ENCODE measurements around the gene B4GALNT3. TPM values are rescaled to one million over a fixed set of nuclear protein-coding genes. Genes with fewer than 3 reads are reported as not detected.
"Not testable (repeated sequence)": the region's sequence is repeated elsewhere in the genome, so short reads cannot be mapped to it uniquely, and the experiment has no call there.

B4GALNT3 gene
- total RNA-seq, 3 donors from 2014 or later (not counting 1 experiment from before 2014, with no cell fraction given): 0.93 to 4.2 TPM; not detected in 1

DNA sequence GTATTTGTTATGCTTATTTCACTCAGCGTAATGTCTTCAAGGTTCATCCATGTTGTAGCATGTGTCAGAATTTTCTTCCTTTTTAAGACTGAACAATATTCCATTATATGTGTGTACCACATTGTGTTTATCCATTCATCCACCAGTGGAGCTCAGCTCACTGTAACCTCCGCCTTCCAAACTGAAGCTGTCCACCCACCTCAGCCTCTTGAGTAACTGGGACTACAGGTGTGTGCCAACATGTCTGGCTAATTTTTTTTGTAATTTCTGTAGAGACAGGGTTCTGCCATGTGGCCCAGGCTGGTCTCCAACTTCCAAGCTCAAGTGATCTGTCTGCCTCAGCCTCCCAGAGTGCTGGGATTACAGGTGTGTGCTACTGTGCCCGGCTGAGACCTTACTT lies 37.2 kb upstream of the B4GALNT3 start:
- ATAC-seq (no peak), DNase-seq (no peak)
- Histone ChIP-seq H3K9me3 (ENCODE audit: control insufficient read depth, insufficient read depth, low read length) (no peaks in the 10 kb centered on the region), H3K4me3 (ENCODE audit: low read length) (no peak overlapping the region), H3K27me3 (ENCODE audit: control insufficient read depth, insufficient read depth, low read length) (no peaks in the 10 kb centered on the region), H3K36me3 (ENCODE audit: control insufficient read depth, insufficient read depth, low read length) (peaks cover 21% of the 10 kb centered on the region), H3K4me1 (ENCODE audit: control insufficient read depth, insufficient read depth, low read length) (no peaks in the 10 kb centered on the region), H3K27ac (ENCODE audit: low read length) (no peak overlapping the region)
- no peaks in the 10 kb centered on the region for H3K9me3 Mint-ChIP-seq
- TF ChIP-seq, protein P1, sequence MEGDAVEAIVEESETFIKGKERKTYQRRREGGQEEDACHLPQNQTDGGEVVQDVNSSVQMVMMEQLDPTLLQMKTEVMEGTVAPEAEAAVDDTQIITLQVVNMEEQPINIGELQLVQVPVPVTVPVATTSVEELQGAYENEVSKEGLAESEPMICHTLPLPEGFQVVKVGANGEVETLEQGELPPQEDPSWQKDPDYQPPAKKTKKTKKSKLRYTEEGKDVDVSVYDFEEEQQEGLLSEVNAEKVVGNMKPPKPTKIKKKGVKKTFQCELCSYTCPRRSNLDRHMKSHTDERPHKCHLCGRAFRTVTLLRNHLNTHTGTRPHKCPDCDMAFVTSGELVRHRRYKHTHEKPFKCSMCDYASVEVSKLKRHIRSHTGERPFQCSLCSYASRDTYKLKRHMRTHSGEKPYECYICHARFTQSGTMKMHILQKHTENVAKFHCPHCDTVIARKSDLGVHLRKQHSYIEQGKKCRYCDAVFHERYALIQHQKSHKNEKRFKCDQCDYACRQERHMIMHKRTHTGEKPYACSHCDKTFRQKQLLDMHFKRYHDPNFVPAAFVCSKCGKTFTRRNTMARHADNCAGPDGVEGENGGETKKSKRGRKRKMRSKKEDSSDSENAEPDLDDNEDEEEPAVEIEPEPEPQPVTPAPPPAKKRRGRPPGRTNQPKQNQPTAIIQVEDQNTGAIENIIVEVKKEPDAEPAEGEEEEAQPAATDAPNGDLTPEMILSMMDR (IDR thresholded peaks at IDR 0.05): no peak
- 100% methylated on average over 3 of the region's 3 CpGs for WGBS (ENCODE audit: insufficient coverage)
- peak overlapping the region in 1 of 2 donors; percentile 53 for H3K27ac Mint-ChIP-seq
- H3K36me3 Mint-ChIP-seq: no peaks in the 10 kb centered on the region
- intact Hi-C loops (cut with micrococcal nuclease): no loop called here
- H3K4me1 Mint-ChIP-seq: peaks cover 0 to 4% of the 10 kb centered on the region in 2 donors
- H3K27me3 Mint-ChIP-seq (ENCODE audit: low read depth in 2 of 2): no peaks in the 10 kb centered on the region
- H3K4me3 Mint-ChIP-seq: no peak overlapping the region

DNA sequence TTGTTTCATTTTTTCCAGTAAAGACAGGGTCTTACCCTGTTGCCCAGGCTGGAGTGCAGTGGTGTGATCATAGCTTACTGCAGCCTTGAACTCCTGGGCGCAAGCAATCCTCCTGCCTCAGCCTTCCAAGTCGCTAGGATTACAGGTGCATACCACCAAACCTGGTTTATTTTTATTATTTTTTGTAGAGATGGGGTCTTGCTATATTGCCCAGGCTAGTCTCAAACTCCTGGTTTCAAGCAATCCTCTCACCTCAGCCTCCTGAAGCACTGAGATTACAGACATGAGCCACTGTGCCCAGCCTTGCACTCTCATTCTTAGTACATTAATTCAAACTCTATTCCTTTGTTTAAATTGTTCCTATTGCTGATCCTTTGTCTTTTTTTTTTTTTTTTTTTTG lies 24.0 kb upstream of the B4GALNT3 start:
- H3K27ac ChIP-seq (ENCODE audit: low read length); H3K4me1 Mint-ChIP-seq; H3K27me3 Mint-ChIP-seq (ENCODE audit: low read depth in 2 of 2); DNase-seq; H3K27me3 ChIP-seq (ENCODE audit: control insufficient read depth, insufficient read depth, low read length); H3K4me1 ChIP-seq (ENCODE audit: control insufficient read depth, insufficient read depth, low read length); H3K4me3 Mint-ChIP-seq; H3K36me3 Mint-ChIP-seq; H3K27ac Mint-ChIP-seq; intact Hi-C loops (cut with micrococcal nuclease); H3K4me3 ChIP-seq (ENCODE audit: low read length); H3K9me3 Mint-ChIP-seq; ATAC-seq; H3K9me3 ChIP-seq (ENCODE audit: control insufficient read depth, insufficient read depth, low read length): not testable (repeated sequence)
- 92% methylated on average over 2 of the region's 2 CpGs for WGBS (ENCODE audit: insufficient coverage)
- H3K36me3 ChIP-seq (ENCODE audit: control insufficient read depth, insufficient read depth, low read length): peaks cover 37% of the 10 kb centered on the region

DNA sequence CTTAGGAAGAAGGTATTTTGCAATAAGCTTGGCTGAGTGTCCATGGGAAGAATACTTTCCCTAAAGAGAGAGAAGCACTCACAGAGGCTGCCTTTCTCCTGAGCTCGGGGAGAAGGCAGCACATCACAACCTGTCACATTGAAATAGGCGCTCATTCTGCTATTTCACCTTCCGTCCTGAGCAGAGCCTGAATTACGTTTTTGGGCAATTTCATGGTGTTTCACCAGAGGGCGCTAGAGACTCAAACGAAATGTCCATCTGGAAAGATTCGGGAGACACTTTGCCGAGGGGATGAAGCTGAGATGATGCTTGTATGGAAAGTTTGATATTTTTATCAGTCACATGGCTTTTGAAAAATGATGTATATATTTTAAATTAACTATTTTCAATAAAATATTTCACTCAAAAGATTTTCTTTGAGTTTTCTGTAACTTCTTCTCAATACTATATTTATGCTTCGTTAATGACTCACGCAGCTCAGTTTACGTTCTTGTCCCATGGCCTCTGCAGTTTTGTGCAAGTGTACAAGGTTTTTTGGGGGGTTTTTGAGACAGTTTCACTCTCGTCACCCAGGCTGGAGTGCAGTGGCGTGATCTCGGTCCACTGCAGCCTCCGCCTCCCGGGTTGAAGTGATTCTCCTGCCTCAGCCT lies 17.4 kb upstream of the B4GALNT3 start:
- Histone ChIP-seq H3K4me1 (ENCODE audit: control insufficient read depth, insufficient read depth, low read length) (no peaks in the 10 kb centered on the region), H3K27ac (ENCODE audit: low read length) (no peak overlapping the region), H3K9me3 (ENCODE audit: control insufficient read depth, insufficient read depth, low read length) (no peaks in the 10 kb centered on the region), H3K36me3 (ENCODE audit: control insufficient read depth, insufficient read depth, low read length) (peaks cover 11% of the 10 kb centered on the region), H3K27me3 (ENCODE audit: control insufficient read depth, insufficient read depth, low read length) (peaks cover under 1% of the 10 kb centered on the region), H3K4me3 (ENCODE audit: low read length) (no peak overlapping the region)
- Mint-ChIP-seq H3K4me3 (no peak overlapping the region), H3K4me1 (no peaks in the 10 kb centered on the region), H3K9me3 (no peaks in the 10 kb centered on the region), H3K27ac (no peak overlapping the region), H3K36me3 (no peaks in the 10 kb centered on the region), H3K27me3 (ENCODE audit: low read depth in 2 of 2) (no peaks in the 10 kb centered on the region)
- TF ChIP-seq, protein P1 (IDR thresholded peaks at IDR 0.05): peak; percentile 88
- DNase-seq (peak; percentile 37 to 74), ATAC-seq (peak in 2 of 3 donors; percentile 50)
- intact Hi-C loops (cut with micrococcal nuclease): loop anchor here (1.0 kb wide), 1 partner anchor 105 kb away; no protein-coding TSS in a partner anchor
- WGBS (ENCODE audit: insufficient coverage): 66% methylated on average over 15 of the region's 16 CpGs

DNA sequence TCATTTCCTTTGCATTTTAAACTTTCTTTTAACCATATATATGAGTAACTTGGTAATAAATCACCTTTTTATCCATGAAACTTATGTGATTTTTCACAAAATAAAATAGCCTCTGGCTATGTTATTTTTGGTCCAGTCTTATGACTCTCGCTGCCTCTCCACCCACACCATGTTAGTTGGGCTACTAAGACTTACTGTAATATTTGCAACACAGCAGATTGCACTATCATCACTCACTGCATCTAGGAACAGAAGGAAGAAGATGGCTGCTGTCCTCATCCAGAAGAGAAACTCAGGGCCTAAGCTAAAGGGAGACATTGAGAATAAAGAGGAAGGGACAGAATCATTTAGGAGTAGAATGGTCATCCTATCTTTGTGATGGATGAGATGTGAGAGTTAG lies 12.6 kb upstream of the B4GALNT3 start:
- no peaks in the 10 kb centered on the region for H3K9me3 ChIP-seq (ENCODE audit: control insufficient read depth, insufficient read depth, low read length)
- no peaks in the 10 kb centered on the region for H3K4me1 Mint-ChIP-seq

More for the DNA sequence above, 12.6 kb upstream of the B4GALNT3 start:
- WGBS (ENCODE audit: insufficient coverage): 86% methylated on average over 1 of the region's 1 CpG
- no peak overlapping the region for H3K27ac Mint-ChIP-seq
- no peak overlapping the region for H3K4me3 Mint-ChIP-seq
- TF ChIP-seq, protein P1 (IDR thresholded peaks at IDR 0.05): no peak
- DNase-seq: no peak
- Histone ChIP-seq H3K36me3 (ENCODE audit: control insufficient read depth, insufficient read depth, low read length) (no peaks in the 10 kb centered on the region), H3K4me3 (ENCODE audit: low read length) (no peak overlapping the region), H3K4me1 (ENCODE audit: control insufficient read depth, insufficient read depth, low read length) (no peaks in the 10 kb centered on the region), H3K27ac (ENCODE audit: low read length) (no peak overlapping the region), H3K27me3 (ENCODE audit: control insufficient read depth, insufficient read depth, low read length) (peaks cover 2% of the 10 kb centered on the region)
- ATAC-seq: no peak
- no peaks in the 10 kb centered on the region for H3K36me3 Mint-ChIP-seq
- intact Hi-C loops (cut with micrococcal nuclease): no loop called here
- H3K27me3 Mint-ChIP-seq (ENCODE audit: low read depth in 2 of 2): peaks cover 0 to 3% of the 10 kb centered on the region in 2 donors
- no peaks in the 10 kb centered on the region for H3K9me3 Mint-ChIP-seq

All from natural killer cell (primary cell).